HG03280 (cell line): ENCODE results near the gene ALG14.
A peak's percentile ranks its signal among the peaks of the same experiment; 100 is the strongest.
"Not testable (repeated sequence)": the region's sequence is repeated elsewhere in the genome, so short reads cannot be mapped to it uniquely, and the experiment has no call there.

Experiments
- ATAC-seq: cut with Tn5 transposase; IDR thresholded peaks from one replicate; pipeline ENCODE4 v1.9.1; 2021; ENCODE audit warnings: mild to moderate bottlenecking, moderate library complexity; ENCODE audit not compliant: unreplicated experiment

The ALG14 gene, protein sequence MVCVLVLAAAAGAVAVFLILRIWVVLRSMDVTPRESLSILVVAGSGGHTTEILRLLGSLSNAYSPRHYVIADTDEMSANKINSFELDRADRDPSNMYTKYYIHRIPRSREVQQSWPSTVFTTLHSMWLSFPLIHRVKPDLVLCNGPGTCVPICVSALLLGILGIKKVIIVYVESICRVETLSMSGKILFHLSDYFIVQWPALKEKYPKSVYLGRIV

DNA sequence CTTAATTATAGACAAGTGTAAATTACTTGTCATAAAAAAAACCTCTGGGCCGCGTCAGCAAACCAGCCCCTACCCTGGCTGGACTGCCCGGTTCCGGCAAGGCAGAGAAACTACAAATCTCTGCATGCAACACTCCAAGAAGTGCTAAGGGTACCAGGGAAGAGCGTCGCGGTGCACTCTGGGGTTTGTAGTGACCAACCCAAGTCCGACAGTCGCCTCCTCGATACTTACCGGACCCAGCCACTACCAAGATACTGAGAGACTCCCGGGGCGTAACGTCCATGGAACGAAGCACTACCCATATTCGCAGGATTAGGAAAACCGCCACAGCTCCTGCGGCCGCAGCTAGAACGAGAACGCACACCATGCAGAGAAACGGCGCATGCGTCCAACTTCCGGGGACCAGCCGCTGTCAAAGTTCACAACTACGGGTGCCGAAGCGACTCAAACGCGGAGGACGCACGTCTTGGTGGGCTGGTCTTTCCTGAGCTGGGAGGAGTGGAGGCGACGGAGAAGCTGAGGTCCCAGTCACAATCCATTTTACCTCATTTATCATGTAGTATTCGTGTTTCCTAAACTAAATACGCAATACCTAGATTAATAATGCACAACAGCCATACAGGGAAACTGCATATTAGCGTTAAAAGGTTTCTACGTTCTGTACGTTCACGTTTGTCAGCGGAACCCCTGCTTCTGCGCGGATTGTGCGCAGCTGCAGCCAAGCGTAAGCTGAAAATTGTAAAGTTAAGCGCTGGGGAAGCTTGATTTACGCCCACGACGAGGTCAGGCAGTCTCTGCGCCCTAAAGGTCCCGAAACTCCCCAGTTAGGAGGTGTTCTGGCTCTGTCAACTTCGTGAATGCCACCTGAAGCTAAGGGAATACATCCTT, at the start of gene ALG14:
ALG14 (minus strand) TSS at position 420 of the 888 bp plus-strand sequence; CDS start at position 367, 53 bp downstream.
- ATAC-seq = peak; percentile 96

DNA sequence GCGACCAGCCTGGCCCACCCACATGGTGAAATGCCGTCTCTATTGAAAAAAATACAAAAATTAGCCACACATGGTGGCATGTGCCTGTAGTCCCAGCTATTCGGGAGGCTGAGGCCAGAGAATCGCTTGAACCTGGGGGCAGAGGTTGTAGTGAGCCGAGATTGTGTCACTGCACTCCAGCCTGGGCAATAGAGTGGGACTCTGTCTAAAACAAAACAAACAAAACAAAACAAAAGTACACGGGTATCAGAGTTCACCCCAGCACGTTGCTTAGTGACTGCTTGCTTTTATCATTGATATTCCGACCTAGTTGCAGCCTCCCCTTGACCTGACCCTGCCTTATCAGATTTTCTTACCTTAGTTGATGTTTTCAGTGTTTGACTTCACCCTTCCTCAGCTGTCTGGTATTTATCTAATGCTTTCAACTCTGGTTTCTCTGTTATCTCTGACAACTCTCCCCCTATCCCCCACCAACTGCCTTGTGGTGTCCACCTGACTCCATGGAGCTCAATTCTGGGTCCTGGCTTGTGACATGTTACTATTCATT, 49.5 kb upstream of the ALG14 start:
- no peak for ATAC-seq

DNA sequence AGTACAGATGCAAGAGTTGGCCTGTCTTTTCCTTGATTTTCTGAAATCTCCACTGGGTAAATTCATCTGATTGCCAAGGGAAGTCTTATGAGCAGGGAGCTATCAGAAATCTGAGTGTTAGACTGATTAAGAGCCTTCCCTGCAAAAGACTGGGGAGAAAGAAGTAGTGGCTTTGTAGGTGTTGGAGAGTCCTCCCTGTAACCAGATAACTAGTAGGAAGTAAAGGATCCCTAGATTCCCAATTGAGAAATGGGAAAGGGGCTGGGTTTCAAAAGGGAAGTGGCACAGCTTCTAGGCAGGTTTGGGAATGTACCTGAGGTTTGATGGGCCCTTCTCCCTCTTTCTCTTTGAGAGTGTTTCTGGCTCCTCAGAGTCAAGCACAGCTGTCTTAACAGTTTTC, 46.5 kb upstream of the ALG14 start:
- ATAC-seq = no peak

DNA sequence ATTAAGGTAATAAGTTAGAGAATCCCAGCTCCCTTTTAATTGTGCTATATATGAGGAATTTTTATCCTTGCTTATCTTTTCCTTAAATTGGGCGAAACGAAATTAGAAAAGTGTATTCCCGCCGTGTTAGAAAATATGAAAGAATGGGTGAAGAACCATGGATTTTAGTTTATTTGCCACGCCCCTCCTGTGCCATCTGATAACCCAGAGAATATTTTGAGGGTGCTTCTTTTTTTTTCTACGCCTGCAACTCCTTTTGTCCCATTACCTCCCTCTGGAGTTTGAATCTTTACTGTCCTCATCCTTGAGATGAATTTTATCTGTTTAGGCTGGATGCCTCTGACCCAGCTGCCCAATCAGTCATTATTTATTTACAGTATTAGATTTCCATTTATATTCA, 46.0 kb upstream of the ALG14 start:
- no peak for ATAC-seq

DNA sequence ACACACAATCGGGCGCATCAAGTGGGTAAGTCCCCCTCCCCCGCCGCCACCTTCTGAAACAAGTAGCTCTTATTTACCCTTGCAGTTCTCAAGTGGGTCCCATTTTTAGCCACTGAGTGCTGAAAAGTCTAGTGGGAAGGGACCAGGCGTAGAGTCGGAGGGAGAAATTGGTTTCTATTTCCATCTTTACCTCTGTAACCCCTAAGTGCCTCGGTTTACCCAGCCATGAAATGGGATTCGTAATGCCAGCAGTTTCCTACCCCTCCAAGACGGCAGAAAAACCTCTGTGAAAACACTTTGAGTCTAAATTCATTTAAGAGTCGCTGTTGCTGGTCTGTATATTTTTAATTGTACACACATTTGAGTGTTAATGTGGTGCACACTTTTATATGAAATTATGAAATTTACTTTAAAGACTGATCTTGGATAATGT, 45.3 kb upstream of the ALG14 start:
- ATAC-seq = no peak

DNA sequence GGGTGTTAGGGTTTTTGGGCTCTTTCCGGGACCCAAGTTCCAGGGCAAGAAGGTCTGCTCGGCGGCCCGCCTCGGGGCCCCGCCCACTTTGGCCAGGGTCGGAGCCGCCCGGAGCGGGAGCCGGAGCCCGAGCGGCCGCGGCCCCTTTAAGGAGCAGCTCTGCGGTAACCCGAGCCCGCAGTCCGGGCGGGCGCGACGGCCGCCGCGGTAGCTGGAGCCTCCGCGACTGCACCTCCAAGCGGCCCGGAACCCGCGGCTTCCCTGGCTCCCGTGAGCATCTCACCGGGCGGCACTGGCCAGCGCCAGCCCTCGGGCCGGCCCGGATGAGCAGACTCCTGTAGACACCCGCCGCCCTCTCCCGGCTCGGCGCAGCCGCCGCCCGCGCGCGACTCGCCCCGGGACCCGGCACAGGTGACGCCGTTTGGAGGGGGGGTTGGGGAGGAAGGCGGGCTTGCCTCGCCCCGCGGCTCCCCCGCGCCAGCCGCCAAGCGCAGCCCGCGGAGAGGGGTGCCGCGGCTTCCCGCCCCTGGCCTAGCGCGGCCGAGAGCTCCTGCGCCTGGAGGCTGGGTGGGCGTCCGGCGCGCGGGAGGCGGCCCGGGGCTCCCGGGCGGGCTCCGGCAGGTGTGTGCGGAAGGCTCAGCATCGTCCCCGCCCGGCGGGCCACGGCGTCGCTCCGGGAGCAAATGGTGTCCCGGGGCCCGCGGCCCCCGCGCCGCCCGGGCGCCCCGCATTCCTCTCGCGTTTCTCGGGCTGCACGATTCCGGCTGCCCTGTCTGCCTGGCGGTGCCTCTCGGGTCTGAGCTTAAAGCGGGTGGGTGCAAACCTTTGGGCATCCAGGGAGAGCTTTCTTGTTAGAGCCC, 44.7 kb upstream of the ALG14 start, which contains the start of gene TLCD4:
TLCD4 (plus strand) TSS at position 149 of the 860 bp plus-strand sequence. CDS start 26,547 bp downstream, outside the sequence.
- peak; percentile 68 for ATAC-seq

DNA sequence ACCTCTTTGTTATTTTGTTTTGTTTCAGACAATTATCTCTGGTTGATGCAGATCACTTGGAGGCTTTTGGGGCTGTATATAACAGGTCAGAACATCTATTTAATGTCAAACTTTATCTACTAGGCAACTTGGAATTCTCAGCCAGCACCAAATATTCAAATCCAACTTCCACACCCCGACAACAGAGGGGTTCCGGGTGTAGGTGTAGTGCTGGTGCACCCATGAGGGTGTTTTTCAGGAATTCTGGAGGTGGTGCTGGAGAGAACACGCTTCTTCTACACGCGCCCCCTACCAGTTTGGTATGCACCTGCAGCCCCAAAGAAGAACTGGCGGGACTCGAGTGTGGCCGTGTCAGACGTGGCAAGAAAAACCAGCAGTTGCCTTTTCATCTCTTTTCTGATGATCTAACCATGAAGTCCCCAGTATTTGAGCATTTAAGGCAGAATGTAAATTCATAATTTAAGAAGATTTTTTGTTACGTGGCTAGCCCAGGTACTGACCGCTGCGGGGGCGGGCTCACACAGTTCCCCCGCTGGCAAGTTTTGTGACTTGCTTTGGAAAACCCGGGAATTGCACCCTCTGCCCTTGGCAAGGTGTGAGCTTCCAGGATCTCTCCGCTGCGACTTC, 43.9 kb upstream of the ALG14 start:
- peak; percentile 66 for ATAC-seq

DNA sequence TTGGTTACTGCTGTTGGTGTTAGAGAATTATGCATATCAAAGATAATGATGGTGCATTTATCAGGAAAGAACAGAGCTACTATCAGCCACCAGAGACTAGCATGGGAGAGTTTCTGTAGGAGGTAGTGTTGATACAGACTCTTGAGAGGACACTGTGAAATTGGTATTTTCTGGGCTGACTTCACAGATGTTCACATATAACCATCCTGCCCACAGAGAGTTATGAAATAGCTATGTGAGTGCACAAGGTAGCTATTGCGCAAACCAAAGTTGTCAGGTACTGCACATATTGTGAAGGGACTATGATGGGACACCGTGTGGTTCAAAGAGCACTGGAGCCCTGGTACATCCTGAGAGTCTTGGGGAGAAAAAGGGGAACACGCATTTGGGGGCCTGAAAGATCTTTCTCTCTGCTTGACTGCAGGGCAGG, 43.0 kb upstream of the ALG14 start:
- ATAC-seq = no peak

DNA sequence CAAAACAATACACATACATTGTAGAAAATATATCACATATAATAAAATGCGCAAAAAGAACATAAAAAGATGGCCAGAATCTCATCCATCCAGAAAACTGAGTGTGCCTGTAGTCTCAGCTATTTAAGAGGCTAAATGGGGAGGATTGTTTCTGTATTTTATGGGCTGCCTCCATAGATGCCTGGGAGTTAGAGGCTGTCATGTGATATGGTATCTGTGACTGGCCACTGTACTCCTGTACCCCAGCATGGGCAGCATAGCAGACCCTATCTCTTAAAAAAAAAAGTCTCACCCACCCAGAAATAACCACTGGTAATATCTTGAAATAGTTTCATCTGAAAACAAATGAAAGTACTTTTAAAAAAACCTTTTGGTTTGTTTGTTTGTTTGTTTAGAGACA, 40.9 kb upstream of the ALG14 start:
- ATAC-seq = no peak

DNA sequence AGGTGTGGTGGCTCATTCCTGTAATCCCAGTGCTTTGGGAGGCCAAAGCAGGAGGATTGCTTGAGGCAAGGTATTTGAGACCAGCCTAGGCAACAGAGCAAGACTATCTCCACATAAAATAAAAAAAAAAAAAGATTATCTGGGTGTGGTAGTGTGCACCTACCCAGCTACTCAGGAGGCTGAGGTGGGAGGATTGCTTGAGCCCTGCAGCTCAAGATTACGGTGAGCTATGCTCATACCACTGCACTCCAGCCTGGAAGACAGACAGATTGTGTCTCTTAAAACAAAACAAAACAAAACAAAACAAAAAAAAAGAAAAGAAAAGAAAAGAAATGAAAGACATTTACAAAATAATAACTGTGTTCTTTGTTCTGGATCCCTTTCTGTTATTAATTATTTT, 38.3 kb upstream of the ALG14 start:
- ATAC-seq = no peak

DNA sequence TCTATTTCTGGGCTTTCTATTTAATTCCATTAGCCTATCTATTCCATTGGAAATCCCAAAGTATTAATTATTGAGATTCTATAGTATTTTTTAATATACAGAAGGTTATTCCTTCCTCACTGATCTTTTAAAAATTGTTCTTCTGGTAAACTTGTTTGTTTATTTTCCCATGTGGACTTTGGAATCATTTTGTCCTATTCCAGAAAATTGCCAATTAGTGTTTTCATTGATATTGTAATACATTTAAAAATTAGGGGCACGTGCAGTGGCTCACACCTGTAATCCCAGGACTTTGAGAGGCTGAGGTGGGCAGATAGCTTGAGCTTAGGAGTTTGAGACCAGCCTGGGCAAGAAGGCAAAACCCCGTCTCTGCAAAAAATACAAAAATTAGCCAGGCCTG, 36.0 kb upstream of the ALG14 start:
- ATAC-seq = no peak

DNA sequence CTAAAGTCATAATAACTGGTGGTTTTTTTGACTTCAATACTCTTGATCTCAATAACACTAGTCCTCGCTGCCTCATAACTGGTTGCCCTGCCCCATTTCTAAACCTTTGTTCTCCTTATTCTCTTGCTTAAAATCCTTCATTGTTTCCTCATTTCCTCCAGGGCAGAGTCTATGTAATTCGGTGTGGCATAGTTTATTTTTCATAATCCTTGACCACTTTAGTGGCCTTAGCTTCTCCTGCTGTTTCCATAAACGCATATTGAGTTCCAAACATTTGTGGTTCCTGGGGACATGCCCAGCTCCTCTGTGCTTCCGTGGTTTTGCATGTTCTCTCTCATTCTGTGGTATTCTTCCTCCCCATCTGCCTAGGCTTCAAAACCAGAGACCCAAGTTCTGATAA, 25.4 kb upstream of the ALG14 start:
- no peak for ATAC-seq

DNA sequence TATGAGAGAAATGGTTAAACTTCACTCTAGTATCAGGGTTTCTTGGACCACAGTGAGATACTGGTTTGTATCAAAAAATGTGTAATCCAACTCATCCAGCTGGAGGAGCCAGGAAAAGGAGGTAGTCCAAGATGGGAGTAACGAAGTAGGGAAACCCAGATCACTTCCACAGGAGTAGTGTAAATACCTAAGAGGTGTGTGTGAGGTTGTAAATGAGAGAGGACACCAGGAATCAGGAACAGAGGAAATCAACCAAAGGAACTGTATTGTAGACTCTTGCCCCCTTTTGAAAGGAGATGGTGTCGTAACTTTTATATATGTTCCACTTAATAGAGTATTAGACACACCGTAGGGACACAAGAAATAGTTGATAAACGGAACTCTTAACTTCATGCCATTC, 24.7 kb upstream of the ALG14 start:
- ATAC-seq = no peak

DNA sequence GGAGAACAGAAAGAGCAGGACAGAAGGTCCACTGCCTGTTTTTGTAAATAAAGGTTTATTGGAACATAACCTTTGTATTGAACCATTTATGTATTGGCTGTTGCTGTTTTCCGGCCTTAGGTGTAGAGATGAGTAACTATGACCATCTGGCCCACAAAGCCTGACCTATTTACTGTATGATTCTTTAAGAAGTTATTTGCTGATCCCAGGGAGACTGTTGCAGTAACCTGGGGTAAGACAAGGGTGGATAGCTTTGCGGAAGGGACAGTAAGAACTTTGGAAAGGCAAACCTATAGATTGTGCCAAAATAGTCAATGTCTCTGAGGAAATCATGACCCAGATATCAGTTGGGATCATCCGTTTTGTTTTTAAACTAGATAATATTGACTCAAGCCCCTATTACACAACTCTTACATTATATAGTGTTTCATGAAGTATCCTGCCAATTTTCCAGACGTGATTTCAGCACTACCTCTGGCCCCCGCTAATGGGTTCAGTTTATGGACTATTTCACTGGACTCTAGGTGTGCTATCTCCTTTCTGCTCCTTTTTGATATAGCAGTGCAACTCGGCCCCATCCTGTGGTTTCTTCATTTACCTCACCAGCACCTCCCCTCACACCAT, 23.6 kb upstream of the ALG14 start:
- peak; percentile 38 for ATAC-seq

DNA sequence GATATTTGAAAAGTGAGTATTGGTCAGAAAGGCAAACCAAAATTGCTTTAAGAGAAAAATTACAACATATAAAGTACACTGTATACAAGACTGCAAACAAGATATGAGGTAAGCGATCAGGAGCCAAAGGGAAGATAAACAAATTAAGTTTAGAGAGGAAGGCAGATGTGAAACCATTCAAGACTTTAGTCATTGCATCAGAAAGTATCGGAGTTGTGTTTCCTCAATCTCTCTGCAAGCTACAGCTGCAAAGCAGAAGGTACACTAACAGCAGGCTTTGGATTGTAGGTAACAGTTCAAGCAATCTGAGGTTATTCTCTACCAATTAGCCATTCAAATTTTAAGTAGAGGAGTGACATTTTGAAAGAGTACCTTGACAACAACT, 23.1 kb upstream of the ALG14 start:
- peak; percentile 97 for ATAC-seq

DNA sequence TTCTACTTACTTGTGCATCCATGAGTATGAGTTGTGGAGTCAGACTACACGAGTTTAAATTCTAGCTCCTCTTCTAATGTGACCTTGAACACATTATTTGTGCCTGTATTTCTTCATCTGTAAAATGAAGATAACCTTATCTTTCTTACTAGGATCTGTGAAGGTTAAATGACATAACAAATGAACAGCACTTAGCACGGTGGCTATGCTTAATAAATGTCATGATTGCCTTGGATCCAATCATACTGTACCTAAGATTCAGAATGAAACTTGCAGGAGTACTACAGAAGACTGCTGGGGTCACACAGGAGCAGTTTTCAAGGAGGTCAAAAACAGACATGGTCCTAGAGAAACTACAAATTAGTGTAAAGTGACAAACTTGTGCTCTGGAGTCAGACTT, 22.2 kb upstream of the ALG14 start:
- ATAC-seq = no peak

DNA sequence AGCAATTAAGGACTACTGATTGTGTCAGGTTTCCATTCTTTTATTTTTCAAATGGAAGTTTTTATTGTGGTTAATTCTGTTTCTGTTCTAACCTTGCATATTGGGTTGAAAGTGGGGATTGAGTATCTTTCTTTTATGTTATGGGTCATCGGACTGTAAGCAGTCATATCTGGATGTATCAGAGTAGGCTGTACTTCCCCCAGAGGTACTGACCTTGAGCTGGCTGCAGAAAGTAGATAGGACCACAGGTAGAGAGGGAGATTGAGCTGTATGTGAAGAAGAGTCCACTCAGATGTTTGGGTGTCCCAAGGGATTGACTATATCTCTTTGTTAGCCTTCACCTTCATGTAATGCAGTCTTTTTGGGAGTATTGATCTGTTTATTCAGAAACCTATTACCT, 20.5 kb upstream of the ALG14 start:
- no peak for ATAC-seq

DNA sequence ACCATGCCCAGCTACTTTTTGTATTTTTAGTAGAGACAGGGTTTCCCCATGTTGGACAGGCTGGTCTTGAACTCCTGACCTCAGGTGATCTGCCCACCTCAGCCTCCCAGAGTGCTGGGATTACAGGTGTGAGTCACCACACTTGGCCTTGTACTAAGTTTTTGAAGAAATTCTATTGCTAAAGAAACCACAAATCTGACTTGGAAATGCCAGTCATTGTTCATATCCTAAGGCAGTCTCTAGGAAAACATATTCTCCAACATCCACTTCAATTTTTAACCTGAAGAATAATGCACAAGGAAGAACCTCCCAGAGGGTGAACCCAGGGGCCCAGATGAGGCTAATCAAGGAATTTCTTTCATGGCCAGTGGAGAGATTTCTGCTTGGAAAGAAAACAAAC, 20.1 kb upstream of the ALG14 start:
- ATAC-seq = not testable (repeated sequence)

DNA sequence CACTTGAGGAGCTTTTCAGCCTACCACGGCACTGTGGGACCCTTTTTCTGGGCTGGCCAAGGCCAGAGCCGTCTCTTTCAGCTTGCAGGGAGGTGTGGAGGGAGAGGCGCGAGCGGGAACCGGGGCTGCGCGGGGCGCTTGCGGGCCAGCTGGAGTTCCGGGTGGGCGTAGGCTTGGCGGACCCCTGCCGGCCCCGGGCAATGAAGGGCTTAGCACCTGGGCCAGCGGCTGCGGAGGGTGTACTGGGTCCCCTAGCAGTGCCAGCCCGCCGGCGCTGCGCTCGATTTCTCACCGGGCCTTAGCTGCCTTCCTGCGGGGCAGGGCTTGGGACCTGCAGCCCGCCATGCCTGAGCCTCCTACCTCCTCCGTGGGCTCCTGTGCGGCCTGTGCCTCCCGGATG, 18.5 kb upstream of the ALG14 start:
- ATAC-seq = not testable (repeated sequence)

DNA sequence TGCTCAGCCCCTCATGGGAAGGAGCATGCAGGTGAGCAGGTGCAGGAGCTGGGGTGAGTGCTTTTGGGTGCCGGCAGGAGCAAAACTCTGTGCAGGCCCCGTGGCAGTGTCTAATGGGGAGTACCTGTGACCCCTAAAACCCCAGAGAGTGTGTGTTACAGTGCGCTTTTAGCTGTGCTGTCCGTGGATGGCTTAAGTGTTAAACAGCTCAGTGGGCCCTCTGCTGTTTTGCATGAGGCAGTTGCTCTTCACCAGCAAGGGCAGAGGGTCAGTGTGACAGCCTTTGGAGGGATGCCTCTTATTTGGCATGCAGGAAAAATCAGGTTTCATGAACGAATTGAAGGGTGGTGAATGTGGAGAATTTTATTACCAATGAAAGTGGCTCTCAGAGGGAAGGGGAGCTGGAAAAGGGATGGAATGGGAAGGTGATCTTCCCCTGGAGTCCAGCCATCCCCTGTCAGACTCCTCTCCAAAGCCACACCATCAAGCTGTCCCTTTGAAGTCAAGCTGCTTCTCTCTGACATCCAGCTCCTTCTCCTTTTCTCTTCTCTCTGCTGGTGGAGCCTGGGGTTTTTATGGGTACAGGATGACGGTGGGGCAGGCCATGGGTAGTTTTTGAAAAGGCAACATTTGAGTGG, 17.0 kb upstream of the ALG14 start:
- no peak for ATAC-seq
